Measurements from ENCODE around the gene SLC28A3.

SLC28A3 gene

GRCh38 chr9:84235511-84235910, 105.0 kb downstream of the SLC28A3 start:
- DNase-seq, result no peak

- DNase-seq, result no peak
These were observed 110.0 kb downstream of the SLC28A3 start for GRCh38 chr9:84230355-84231145.

DNA sequence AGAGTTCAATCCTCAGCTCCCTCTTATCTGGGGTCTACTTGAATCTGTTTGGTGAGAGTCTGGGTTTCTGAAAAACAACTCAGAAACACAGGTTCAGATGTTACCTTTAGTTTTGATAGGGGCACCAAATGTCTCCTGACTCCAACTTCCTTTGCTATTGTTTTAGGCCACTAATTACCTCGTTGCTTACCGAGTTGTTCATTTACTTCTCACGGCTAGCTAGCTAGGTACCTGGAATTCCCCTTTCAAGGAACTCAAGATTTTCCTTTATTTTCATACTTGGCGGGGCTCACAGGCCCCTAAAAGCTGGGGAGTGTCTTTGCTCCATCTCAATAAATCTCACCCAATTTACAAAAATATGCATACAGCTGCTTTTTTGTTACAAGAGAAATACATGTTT, 111.4 kb downstream of the SLC28A3 start:
- no peak for DNase-seq

GRCh38 chr9:84228130-84228720, 112.3 kb downstream of the SLC28A3 start:
- DNase-seq, result no peak

- DNase-seq, result no peak
These were observed 114.4 kb downstream of the SLC28A3 start for GRCh38 chr9:84226126-84226525.
